K562 (cell line): Measurements from ENCODE around the gene HTR3C. TPM values are rescaled to one million over a fixed set of nuclear protein-coding genes. Genes with fewer than 3 reads are reported as not detected.

Experiments used
- BRD4 ChIP-seq: fragments of 200-600 bp; sonication (generic); IDR thresholded peaks from 2 replicates; pipeline ENCODE4 v1.6.1; 2017; ENCODE audit warnings: inconsistent platforms
- CREB1 ChIP-seq, 2 experiments: sonication (generic) in 1 of 2; formaldehyde crosslinking in 1 of 2; IDR thresholded peaks; 2 replicates each; pipeline versions ENCODE4 v1.6.1 to v1.8.0; 2012 to 2022; ENCODE audit warnings: inconsistent platforms in 1 of 2, mild to moderate bottlenecking in 1 of 2, missing genetic modification reagents in 1 of 2, moderate library complexity in 1 of 2
- FIP1L1 ChIP-seq: fragments of 200-400 bp; formaldehyde crosslinking; IDR thresholded peaks from 2 replicates; pipeline ENCODE4 v1.6.1; 2018; ENCODE audit warnings: mild to moderate bottlenecking, low read depth, low read length; ENCODE audit not compliant: poor library complexity, severe bottlenecking
- FOSL1 ChIP-seq: fragments of 200-800 bp; sonication (Bioruptor generic); conservative IDR thresholded peaks from 2 replicates; pipeline ENCODE4 v1.6.1; 2016; ENCODE audit warnings: missing genetic modification characterization, missing compliant biosample characterization
- IFI16 ChIP-seq: fragments of 250-450 bp; sonication (Bioruptor Pico); IDR thresholded peaks from 2 replicates; pipeline ENCODE4 v2.1.2; 2022; ENCODE audit warnings: mild to moderate bottlenecking, inconsistent platforms
- KDM2B ChIP-seq: fragments of 250-450 bp; sonication (Bioruptor Pico); IDR thresholded peaks from 2 replicates; pipeline ENCODE4 v1.8.0; 2021; ENCODE audit warnings: mild to moderate bottlenecking, moderate library complexity
- KLF13 ChIP-seq: fragments of 450-650 bp; IDR thresholded peaks from 2 replicates; pipeline ENCODE4 v1.6.1; 2016; ENCODE audit warnings: missing genetic modification characterization, low read depth, mild to moderate bottlenecking, missing compliant biosample characterization, moderate library complexity, borderline replicate concordance
- NFE2L1 ChIP-seq: fragments of 450-650 bp; IDR thresholded peaks from 2 replicates; pipeline ENCODE4 v1.6.1; 2016; ENCODE audit warnings: missing genetic modification characterization, low read depth, mild to moderate bottlenecking, missing compliant biosample characterization, moderate library complexity, borderline replicate concordance
- NR2C1 ChIP-seq, 2 experiments: fragments of 450-650 bp; IDR thresholded peaks; 2 replicates each; pipeline ENCODE4 v1.6.1; 2017; ENCODE audit warnings: mild to moderate bottlenecking in 2 of 2, antibody characterized with exemption in 1 of 2, inconsistent platforms in 1 of 2, missing compliant biosample characterization in 1 of 2, missing genetic modification characterization in 1 of 2
- PCBP2 ChIP-seq: fragments of 200-400 bp; formaldehyde crosslinking; IDR thresholded peaks from 2 replicates; pipeline ENCODE4 v1.6.1; 2018; ENCODE audit warnings: low read length, low read depth, mild to moderate bottlenecking, moderate library complexity; ENCODE audit not compliant: poor library complexity, severe bottlenecking
- TRIM28 ChIP-seq: fragments of 450-650 bp; IDR thresholded peaks from 2 replicates; pipeline ENCODE4 v1.6.1; 2017
- ZNF551 ChIP-seq: fragments of 250-450 bp; sonication (Bioruptor Pico); IDR thresholded peaks from 2 replicates; pipeline ENCODE4 v1.5.0; 2021; ENCODE audit warnings: mild to moderate bottlenecking, moderate library complexity
- ZNF584 ChIP-seq: fragments of 200-800 bp; sonication (Bioruptor generic); IDR thresholded peaks from 2 replicates; pipeline ENCODE4 v1.6.1; 2016; ENCODE audit warnings: low read depth, mild to moderate bottlenecking, missing genetic modification characterization, missing compliant biosample characterization
- ZNF707 ChIP-seq: fragments of 250-450 bp; sonication (Bioruptor Pico); conservative IDR thresholded peaks from 2 replicates; pipeline ENCODE4 v1.8.0; 2022; ENCODE audit warnings: inconsistent platforms, mild to moderate bottlenecking, moderate library complexity
- polyA plus RNA-seq, 8 experiments: library from polyadenylated mRNA; depleted of rRNA in 4 of 8; stranded (reverse) in 5 of 8; unstranded in 3 of 8; fragments of >200 nt; fragmentation: Nextera tagmentation in 2 of 8; fragmentation: Illumina TruSeq in 1 of 8; extraction: Ambion mirVana in 2 of 8; extraction: Trizol in 1 of 8; gene quantifications; 2 replicates each; pipeline versions ENCODE4 v1.2.1 to v1.2.3, GENCODE V29; 2011 to 2014; ENCODE audit warnings: inconsistent platforms in 1 of 8, missing spikeins in 1 of 8
- total RNA-seq, 7 experiments: library from RNA; depleted of rRNA in 6 of 7; stranded (reverse); fragments of >200 nt in 6 of 7; fragmentation: Illumina TruSeq in 2 of 7; extraction: Trizol in 2 of 7; gene quantifications; 2 replicates each; pipeline versions ENCODE4 v1.2.1 to v1.2.3, GENCODE V29; 2011 to 2021; ENCODE audit warnings: low replicate concordance in 1 of 7
- TF ChIP-seq, protein P1 (sequence below): fragments of 450-650 bp; IDR thresholded peaks from 2 replicates; pipeline ENCODE4 v1.6.1; 2016; ENCODE audit warnings: antibody characterized with exemption
- TF ChIP-seq, protein P2 (sequence below): fragments of 200-800 bp; sonication (Bioruptor generic); IDR thresholded peaks from 2 replicates; pipeline ENCODE4 v1.6.1; 2016; ENCODE audit warnings: missing genetic modification characterization, missing compliant biosample characterization

The HTR3C gene
- total and polyA plus RNA-seq, 9 of the 15 experiments (the other 6 are each of a cell fraction or from before 2014, with no cell fraction given), result 0.04 to 0.06 TPM; not detected in 7

DNA sequence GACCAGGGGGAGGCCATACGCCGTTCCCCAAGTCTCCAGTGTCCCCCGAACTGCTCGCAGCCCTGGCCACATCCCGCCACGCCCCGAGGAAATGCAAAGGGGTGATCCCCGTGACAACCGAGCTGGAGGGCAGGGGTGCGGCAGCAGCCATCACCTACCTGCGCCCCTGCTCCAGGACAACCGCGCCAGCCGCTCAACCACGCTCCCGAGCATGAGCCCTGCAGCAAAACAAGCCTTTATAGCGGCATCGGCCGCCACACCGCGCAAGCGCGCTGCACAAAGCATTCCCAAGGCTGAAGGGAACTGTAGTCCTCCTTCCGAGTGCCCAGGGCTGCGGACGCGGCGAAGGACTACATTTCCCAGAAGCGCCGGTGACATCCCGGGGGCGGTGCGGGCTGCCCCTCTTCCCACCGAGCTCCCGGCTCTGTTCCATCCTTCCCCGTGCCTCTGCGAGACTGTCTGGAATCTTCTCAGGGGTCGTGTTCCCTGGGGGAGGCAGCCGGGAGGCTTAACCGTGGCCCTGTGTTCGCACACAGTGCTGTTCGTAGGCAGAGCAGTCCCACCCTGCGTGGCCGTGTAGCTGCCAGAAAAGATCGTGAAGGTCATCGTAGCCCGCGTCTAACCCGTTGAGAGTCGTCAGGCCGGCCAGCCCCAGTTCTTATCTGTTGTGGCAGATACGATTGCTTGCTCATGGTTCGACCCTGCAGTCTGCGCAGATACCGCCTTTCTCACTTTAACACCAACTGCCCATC, 35.0 kb upstream of the HTR3C start, which contains the start of gene ABCC5 (continued):
- TF ChIP-seq, protein P1, sequence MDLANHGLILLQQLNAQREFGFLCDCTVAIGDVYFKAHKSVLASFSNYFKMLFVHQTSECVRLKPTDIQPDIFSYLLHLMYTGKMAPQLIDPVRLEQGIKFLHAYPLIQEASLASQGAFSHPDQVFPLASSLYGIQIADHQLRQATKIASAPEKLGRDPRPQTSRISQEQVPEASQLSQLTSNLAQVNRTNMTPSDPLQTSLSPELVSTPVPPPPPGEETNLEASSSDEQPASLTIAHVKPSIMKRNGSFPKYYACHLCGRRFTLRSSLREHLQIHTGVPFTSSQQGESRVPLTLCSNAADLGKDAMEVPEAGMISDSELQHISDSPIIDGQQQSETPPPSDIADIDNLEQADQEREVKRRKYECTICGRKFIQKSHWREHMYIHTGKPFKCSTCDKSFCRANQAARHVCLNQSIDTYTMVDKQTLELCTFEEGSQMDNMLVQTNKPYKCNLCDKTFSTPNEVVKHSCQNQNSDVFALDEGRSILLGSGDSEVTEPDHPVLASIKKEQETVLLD, result peak; percentile 49; the same call in 1 of the 2 replicates
- TF ChIP-seq, protein P2, sequence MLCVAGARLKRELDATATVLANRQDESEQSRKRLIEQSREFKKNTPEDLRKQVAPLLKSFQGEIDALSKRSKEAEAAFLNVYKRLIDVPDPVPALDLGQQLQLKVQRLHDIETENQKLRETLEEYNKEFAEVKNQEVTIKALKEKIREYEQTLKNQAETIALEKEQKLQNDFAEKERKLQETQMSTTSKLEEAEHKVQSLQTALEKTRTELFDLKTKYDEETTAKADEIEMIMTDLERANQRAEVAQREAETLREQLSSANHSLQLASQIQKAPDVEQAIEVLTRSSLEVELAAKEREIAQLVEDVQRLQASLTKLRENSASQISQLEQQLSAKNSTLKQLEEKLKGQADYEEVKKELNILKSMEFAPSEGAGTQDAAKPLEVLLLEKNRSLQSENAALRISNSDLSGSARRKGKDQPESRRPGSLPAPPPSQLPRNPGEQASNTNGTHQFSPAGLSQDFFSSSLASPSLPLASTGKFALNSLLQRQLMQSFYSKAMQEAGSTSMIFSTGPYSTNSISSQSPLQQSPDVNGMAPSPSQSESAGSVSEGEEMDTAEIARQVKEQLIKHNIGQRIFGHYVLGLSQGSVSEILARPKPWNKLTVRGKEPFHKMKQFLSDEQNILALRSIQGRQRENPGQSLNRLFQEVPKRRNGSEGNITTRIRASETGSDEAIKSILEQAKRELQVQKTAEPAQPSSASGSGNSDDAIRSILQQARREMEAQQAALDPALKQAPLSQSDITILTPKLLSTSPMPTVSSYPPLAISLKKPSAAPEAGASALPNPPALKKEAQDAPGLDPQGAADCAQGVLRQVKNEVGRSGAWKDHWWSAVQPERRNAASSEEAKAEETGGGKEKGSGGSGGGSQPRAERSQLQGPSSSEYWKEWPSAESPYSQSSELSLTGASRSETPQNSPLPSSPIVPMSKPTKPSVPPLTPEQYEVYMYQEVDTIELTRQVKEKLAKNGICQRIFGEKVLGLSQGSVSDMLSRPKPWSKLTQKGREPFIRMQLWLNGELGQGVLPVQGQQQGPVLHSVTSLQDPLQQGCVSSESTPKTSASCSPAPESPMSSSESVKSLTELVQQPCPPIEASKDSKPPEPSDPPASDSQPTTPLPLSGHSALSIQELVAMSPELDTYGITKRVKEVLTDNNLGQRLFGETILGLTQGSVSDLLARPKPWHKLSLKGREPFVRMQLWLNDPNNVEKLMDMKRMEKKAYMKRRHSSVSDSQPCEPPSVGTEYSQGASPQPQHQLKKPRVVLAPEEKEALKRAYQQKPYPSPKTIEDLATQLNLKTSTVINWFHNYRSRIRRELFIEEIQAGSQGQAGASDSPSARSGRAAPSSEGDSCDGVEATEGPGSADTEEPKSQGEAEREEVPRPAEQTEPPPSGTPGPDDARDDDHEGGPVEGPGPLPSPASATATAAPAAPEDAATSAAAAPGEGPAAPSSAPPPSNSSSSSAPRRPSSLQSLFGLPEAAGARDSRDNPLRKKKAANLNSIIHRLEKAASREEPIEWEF (CRISPR knock-in tag), result no peak
- TF ChIP-seq NR2C1 (IDR thresholded peaks at IDR 0.05), result peak; percentile 74
- peak; percentile 89 for TF ChIP-seq NR2C1 (tag; IDR thresholded peaks at IDR 0.05)
- no peak; the same call in 1 of the 2 replicates for TF ChIP-seq KLF13 (tag)
- no peak for TF ChIP-seq PCBP2
- no peak for TF ChIP-seq BRD4
- peak; percentile 65 for TF ChIP-seq FIP1L1
- TF ChIP-seq ZNF707 (CRISPR knock-in tag), result no peak
- TF ChIP-seq ZNF551, result no peak
- no peak for TF ChIP-seq IFI16 (CRISPR knock-in tag)
- TF ChIP-seq KDM2B, result no peak
- TF ChIP-seq FOSL1 (tag), result peak; percentile 74
- peak; percentile 70 for TF ChIP-seq CREB1 (IDR thresholded peaks at IDR 0.05)
- TF ChIP-seq CREB1 (CRISPR knock-in tag; IDR thresholded peaks at IDR 0.05), result peak; percentile 53; the same call in 1 of the 2 replicates
- no peak for TF ChIP-seq NFE2L1 (tag)
- TF ChIP-seq TRIM28, result 0 out of 2 replicates have a peak, but pooled peaks have one; percentile 26
- 0 out of 2 replicates have a peak, but pooled peaks have one; percentile 53 for TF ChIP-seq ZNF584
